Measurements from ENCODE around the gene CLHC1. TPM values are rescaled to one million over a fixed set of nuclear protein-coding genes. Genes with fewer than 3 reads are reported as not detected.

The CLHC1 gene
- total and polyA plus RNA-seq, 2 donors (not counting 1 experiment from before 2014, with no cell fraction given): 6.5 to 11.9 TPM

GRCh38 chr2:55232863-55233657 is 967 bp upstream of the CLHC1 start:
- peaks cover 5% of the 10 kb centered on the region for H3K36me3 ChIP-seq (ENCODE audit: control insufficient read depth, insufficient read depth, low read length)
- peak overlapping the region; percentile 60 for H2AFZ ChIP-seq (ENCODE audit: low read length)
- H3K4me1 ChIP-seq (ENCODE audit: control insufficient read depth, extremely low read depth, insufficient read depth, low read length): peaks cover 5% of the 10 kb centered on the region
- TF ChIP-seq, protein P1, sequence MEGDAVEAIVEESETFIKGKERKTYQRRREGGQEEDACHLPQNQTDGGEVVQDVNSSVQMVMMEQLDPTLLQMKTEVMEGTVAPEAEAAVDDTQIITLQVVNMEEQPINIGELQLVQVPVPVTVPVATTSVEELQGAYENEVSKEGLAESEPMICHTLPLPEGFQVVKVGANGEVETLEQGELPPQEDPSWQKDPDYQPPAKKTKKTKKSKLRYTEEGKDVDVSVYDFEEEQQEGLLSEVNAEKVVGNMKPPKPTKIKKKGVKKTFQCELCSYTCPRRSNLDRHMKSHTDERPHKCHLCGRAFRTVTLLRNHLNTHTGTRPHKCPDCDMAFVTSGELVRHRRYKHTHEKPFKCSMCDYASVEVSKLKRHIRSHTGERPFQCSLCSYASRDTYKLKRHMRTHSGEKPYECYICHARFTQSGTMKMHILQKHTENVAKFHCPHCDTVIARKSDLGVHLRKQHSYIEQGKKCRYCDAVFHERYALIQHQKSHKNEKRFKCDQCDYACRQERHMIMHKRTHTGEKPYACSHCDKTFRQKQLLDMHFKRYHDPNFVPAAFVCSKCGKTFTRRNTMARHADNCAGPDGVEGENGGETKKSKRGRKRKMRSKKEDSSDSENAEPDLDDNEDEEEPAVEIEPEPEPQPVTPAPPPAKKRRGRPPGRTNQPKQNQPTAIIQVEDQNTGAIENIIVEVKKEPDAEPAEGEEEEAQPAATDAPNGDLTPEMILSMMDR (conservative IDR thresholded peaks at IDR 0.05 in 1 of 2, IDR thresholded peaks at IDR 0.05 in 1 of 2; ENCODE audit: low read depth in 1 of 2, low read length in 2 of 2): no peak
- no peak for TF ChIP-seq EZH2 (IDR thresholded peaks at IDR 0.05; ENCODE audit: low read length, missing control alignments)
- DNase-seq (ENCODE audit: low read depth in 2 of 2): peak; percentile 26 to 33
- peak overlapping the region; percentile 95 to 99 (median 98) for H3K4me3 ChIP-seq (replicated peaks in 1 of 4; ENCODE audit: control extremely low read depth in 1 of 4, insufficient read depth in 1 of 4, low read depth in 3 of 4, low read length in 4 of 4)
- H3K9ac ChIP-seq (ENCODE audit: insufficient read depth, low read length): peak overlapping the region; percentile 93
- H3K9me3 ChIP-seq (ENCODE audit: control insufficient read depth, insufficient read depth, low read depth, low read length): no peaks in the 10 kb centered on the region
- H3K79me2 ChIP-seq (ENCODE audit: control insufficient read depth, insufficient read depth, low read length): peaks cover 37% of the 10 kb centered on the region
- H3K27ac ChIP-seq (ENCODE audit: insufficient read depth, low read length): peak overlapping the region; percentile 99
- H3K4me2 ChIP-seq (ENCODE audit: extremely low read depth, insufficient read depth, low read length): peak overlapping the region; percentile 94
- H4K20me1 ChIP-seq (ENCODE audit: control insufficient read depth, extremely low read depth, insufficient read depth, low read length): no peaks in the 10 kb centered on the region
- H3K27me3 ChIP-seq (ENCODE audit: control insufficient read depth, insufficient read depth, low read length): no peaks in the 10 kb centered on the region

DNA sequence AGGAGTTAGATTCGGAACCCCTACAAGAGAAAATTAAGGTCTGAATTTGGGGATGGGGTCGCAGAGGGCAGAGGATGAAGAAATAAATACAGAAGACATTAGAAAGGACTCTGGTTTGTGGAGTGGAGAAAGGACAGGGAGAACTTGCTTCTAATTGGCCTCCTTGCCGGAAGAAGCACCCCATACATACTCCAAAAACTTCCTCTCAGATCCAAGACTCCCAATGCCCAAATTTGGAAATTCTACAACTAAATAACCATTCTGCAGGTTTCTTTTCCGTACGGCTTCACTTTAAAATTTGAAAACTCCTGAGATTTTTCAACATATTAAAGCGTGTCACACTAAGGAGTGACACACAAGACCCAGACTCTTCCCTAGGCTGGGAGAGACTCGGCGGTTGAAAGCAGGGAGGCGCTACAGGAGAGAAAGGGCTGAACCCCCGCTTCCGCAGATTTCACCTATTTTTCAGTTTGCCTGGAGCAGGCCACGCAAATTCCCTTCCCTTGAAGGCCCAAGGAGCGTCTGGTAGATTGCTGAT is 478 bp downstream of the CLHC1 start:
- Histone ChIP-seq H3K9ac (ENCODE audit: insufficient read depth, low read length) (peak overlapping the region; percentile 62), H3K4me1 (ENCODE audit: control insufficient read depth, extremely low read depth, insufficient read depth, low read length) (peaks cover 5% of the 10 kb centered on the region), H3K4me2 (ENCODE audit: extremely low read depth, insufficient read depth, low read length) (peak overlapping the region; percentile 81), H3K27ac (ENCODE audit: insufficient read depth, low read length) (peak overlapping the region; percentile 99), H4K20me1 (ENCODE audit: control insufficient read depth, extremely low read depth, insufficient read depth, low read length) (no peaks in the 10 kb centered on the region), H3K9me3 (ENCODE audit: control insufficient read depth, insufficient read depth, low read depth, low read length) (no peaks in the 10 kb centered on the region), H3K79me2 (ENCODE audit: control insufficient read depth, insufficient read depth, low read length) (peaks cover 37% of the 10 kb centered on the region), H3K36me3 (ENCODE audit: control insufficient read depth, insufficient read depth, low read length) (peaks cover 5% of the 10 kb centered on the region), H3K4me3 (replicated peaks in 1 of 4; ENCODE audit: control extremely low read depth in 1 of 4, insufficient read depth in 1 of 4, low read depth in 3 of 4, low read length in 4 of 4) (peak overlapping the region; percentile 95 to 99 (median 98)), H3K27me3 (ENCODE audit: control insufficient read depth, insufficient read depth, low read length) (no peaks in the 10 kb centered on the region), H2AFZ (ENCODE audit: low read length) (peak overlapping the region; percentile 92)
- TF ChIP-seq EZH2 (IDR thresholded peaks at IDR 0.05; ENCODE audit: low read length, missing control alignments): no peak
- TF ChIP-seq, protein P1 (conservative IDR thresholded peaks at IDR 0.05 in 1 of 2, IDR thresholded peaks at IDR 0.05 in 1 of 2; ENCODE audit: low read depth in 1 of 2, low read length in 2 of 2): no peak
- DNase-seq (ENCODE audit: low read depth in 2 of 2): peak; percentile 49 to 55

DNA sequence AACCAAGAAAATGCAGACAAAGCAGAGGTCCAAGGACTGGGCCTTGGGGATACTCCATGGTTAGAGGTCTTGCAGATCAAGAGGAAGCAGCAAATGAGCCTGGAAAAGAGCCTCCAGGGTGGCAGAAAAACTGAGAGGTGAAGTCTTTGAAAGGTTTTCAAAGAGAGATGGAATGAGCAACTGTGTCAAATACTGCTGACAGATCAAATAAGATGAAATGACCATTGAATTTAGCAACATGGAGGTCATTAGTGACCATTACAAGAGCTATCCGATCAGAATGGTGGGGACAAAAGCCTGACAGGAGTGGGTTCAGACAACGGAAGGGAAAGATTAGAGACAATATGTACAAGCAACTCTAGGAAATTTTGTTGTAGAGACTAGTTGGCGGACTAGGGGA is 1.5 kb downstream of the CLHC1 start:
- Histone ChIP-seq H3K9ac (ENCODE audit: insufficient read depth, low read length) (no peak overlapping the region), H3K36me3 (ENCODE audit: control insufficient read depth, insufficient read depth, low read length) (peaks cover 3% of the 10 kb centered on the region), H3K79me2 (ENCODE audit: control insufficient read depth, insufficient read depth, low read length) (peaks cover 37% of the 10 kb centered on the region), H3K4me3 (replicated peaks in 1 of 4; ENCODE audit: control extremely low read depth in 1 of 4, insufficient read depth in 1 of 4, low read depth in 3 of 4, low read length in 4 of 4) (no peak overlapping the region), H2AFZ (ENCODE audit: low read length) (no peak overlapping the region), H3K9me3 (ENCODE audit: control insufficient read depth, insufficient read depth, low read depth, low read length) (no peaks in the 10 kb centered on the region), H3K27me3 (ENCODE audit: control insufficient read depth, insufficient read depth, low read length) (no peaks in the 10 kb centered on the region), H4K20me1 (ENCODE audit: control insufficient read depth, extremely low read depth, insufficient read depth, low read length) (no peaks in the 10 kb centered on the region), H3K27ac (ENCODE audit: insufficient read depth, low read length) (no peak overlapping the region), H3K4me2 (ENCODE audit: extremely low read depth, insufficient read depth, low read length) (no peak overlapping the region), H3K4me1 (ENCODE audit: control insufficient read depth, extremely low read depth, insufficient read depth, low read length) (peaks cover 5% of the 10 kb centered on the region)
- DNase-seq (ENCODE audit: low read depth in 2 of 2): no peak
- TF ChIP-seq, protein P1 (conservative IDR thresholded peaks at IDR 0.05 in 1 of 2, IDR thresholded peaks at IDR 0.05 in 1 of 2; ENCODE audit: low read depth in 1 of 2, low read length in 2 of 2): no peak
- no peak for TF ChIP-seq EZH2 (IDR thresholded peaks at IDR 0.05; ENCODE audit: low read length, missing control alignments)

All from fibroblast of lung (primary cell).